ENCODE results near the gene PCBD2. TPM values are rescaled to one million over a fixed set of nuclear protein-coding genes. Genes with fewer than 3 reads are reported as not detected.

The PCBD2 gene
- total RNA-seq, 1 donor from 2014 or later, result 14.1 TPM

- intact Hi-C loops (cut with micrococcal nuclease), result no loop called here
- Mint-ChIP-seq H3K27me3 (no peaks in the 10 kb centered on the region), H3K27ac (no peak overlapping the region), H3K36me3 (ENCODE audit: low read depth) (no peaks in the 10 kb centered on the region), H3K4me1 (no peaks in the 10 kb centered on the region), H3K4me3 (no peak overlapping the region), H3K9me3 (no peaks in the 10 kb centered on the region)
- DNase-seq, result no peak
Measured at GRCh38 chr5:135009736-135010501, 105.0 kb downstream of the PCBD2 start.

GRCh38 chr5:135010502-135011354 is 105.8 kb downstream of the PCBD2 start:
- Mint-ChIP-seq H3K27me3 (no peaks in the 10 kb centered on the region), H3K4me3 (no peak overlapping the region), H3K4me1 (no peaks in the 10 kb centered on the region), H3K9me3 (no peaks in the 10 kb centered on the region), H3K36me3 (ENCODE audit: low read depth) (no peaks in the 10 kb centered on the region), H3K27ac (no peak overlapping the region)
- intact Hi-C loops (cut with micrococcal nuclease), result no loop called here
- DNase-seq, result no peak

DNA sequence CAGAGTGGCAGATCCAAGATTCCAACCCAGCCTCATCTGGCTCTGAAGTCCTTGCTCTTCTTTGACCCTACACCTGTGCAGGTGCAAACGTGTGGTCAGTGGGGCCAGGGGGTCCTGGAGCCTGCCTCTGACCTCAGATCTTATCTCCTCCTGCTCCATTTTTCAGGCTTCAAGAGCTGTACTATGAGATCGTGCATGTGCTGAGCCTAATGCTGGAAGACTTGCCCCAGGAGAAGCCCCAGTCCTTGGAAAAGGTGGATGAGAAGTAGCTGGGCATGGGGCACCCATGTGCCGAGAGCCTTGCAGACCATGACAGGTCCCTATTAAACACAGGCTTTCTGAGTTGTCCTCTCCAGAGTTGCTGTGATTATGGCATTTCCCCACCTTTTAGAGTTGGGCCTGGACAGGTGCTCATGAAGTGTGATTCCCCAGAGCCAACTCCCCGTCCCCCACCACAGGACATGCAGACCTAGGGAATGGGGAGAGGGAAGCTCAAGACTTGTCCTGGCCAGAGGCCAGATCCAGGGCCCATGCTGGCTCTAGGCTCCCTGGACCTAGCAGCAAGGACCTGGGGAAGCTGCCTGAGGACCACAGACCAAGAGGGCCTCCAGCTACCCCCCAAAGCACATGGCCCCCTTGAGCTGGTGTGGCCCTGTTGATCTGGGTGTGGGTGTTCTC is 106.6 kb downstream of the PCBD2 start:
- intact Hi-C loops (cut with micrococcal nuclease), result no loop called here
- Mint-ChIP-seq H3K27me3 (no peaks in the 10 kb centered on the region), H3K9me3 (no peaks in the 10 kb centered on the region)

GRCh38 chr5:135012033-135012588 is 107.2 kb downstream of the PCBD2 start:
- H3K27ac Mint-ChIP-seq, result no peak overlapping the region
- H3K36me3 Mint-ChIP-seq (ENCODE audit: low read depth), result no peaks in the 10 kb centered on the region
- DNase-seq, result no peak
- H3K27me3 Mint-ChIP-seq, result no peaks in the 10 kb centered on the region
- no peaks in the 10 kb centered on the region for H3K4me1 Mint-ChIP-seq
- no peaks in the 10 kb centered on the region for H3K9me3 Mint-ChIP-seq
- intact Hi-C loops (cut with micrococcal nuclease), result no loop called here
- no peak overlapping the region for H3K4me3 Mint-ChIP-seq

More for the DNA sequence above, 106.6 kb downstream of the PCBD2 start:
- Mint-ChIP-seq H3K4me1 (no peaks in the 10 kb centered on the region), H3K36me3 (ENCODE audit: low read depth) (no peaks in the 10 kb centered on the region), H3K27ac (no peak overlapping the region), H3K4me3 (no peak overlapping the region)
- DNase-seq, result no peak

Other genes with a start within 250 kb of the PCBD2 start
- 28.2 and 28.3 TPM in 2 replicates for gene CAMLG, start 166.6 kb upstream of the PCBD2 start, total RNA-seq
- 83.8 and 89.4 TPM in 2 replicates for gene DDX46, start 146.4 kb upstream of the PCBD2 start, total RNA-seq
- gene C5orf24, start 59.2 kb upstream of the PCBD2 start, total RNA-seq, result 38.7 and 43.9 TPM in 2 replicates
- 46.2 and 51.3 TPM in 2 replicates for gene TXNDC15, start 30.8 kb upstream of the PCBD2 start, total RNA-seq
- 0.54 and 0.64 TPM in 2 replicates for gene CATSPER3, start 62.8 kb downstream of the PCBD2 start, total RNA-seq
- 0.61 and 0.78 TPM in 2 replicates for gene PITX1, start 129.1 kb downstream of the PCBD2 start, total RNA-seq